HG02884 (cell line): ENCODE measurements around the gene DUSP22.
"Not testable (repeated sequence)": the region's sequence is repeated elsewhere in the genome, so short reads cannot be mapped to it uniquely, and the experiment has no call there.

Source experiments
- ATAC-seq: cut with Tn5 transposase; IDR thresholded peaks from one replicate; pipeline ENCODE4 v1.9.1; 2021; ENCODE audit warnings: mild to moderate bottlenecking, moderate library complexity; ENCODE audit not compliant: unreplicated experiment

Gene DUSP22

GRCh38 chr6:291697-292505 is at the start of gene DUSP22:
Gene DUSP22, plus strand, starts transcription at chr6:292487. Its CDS starts 53 bp downstream, at chr6:292540.
- peak; percentile 29 for ATAC-seq

- ATAC-seq: no peak
Observed at GRCh38 chr6:246352-246751, 45.9 kb upstream of the DUSP22 start.

- ATAC-seq: no peak
Observed at GRCh38 chr6:247351-247750, 44.9 kb upstream of the DUSP22 start.

- ATAC-seq: not testable (repeated sequence)
Observed at GRCh38 chr6:248046-248445, 44.2 kb upstream of the DUSP22 start.

GRCh38 chr6:250676-251075 is 41.6 kb upstream of the DUSP22 start:
- no peak for ATAC-seq

GRCh38 chr6:251920-252319 is 40.4 kb upstream of the DUSP22 start:
- ATAC-seq: peak; percentile 59

GRCh38 chr6:252775-253535 is 39.3 kb upstream of the DUSP22 start:
- no peak for ATAC-seq

GRCh38 chr6:254016-254415 is 38.3 kb upstream of the DUSP22 start:
- no peak for ATAC-seq

- ATAC-seq: no peak
Observed at GRCh38 chr6:255041-255750, 37.1 kb upstream of the DUSP22 start.

GRCh38 chr6:255751-256083 is 36.6 kb upstream of the DUSP22 start:
- no peak for ATAC-seq

GRCh38 chr6:256169-256568 is 36.1 kb upstream of the DUSP22 start:
- no peak for ATAC-seq

GRCh38 chr6:257031-257725 is 35.1 kb upstream of the DUSP22 start:
- ATAC-seq: no peak

GRCh38 chr6:257774-258173 is 34.5 kb upstream of the DUSP22 start:
- ATAC-seq: no peak

- no peak for ATAC-seq
Observed at GRCh38 chr6:259316-259715, 33.0 kb upstream of the DUSP22 start.

GRCh38 chr6:259901-260508 is 32.3 kb upstream of the DUSP22 start:
- ATAC-seq: peak; percentile 82

GRCh38 chr6:264626-265025 is 27.7 kb upstream of the DUSP22 start:
- no peak for ATAC-seq

GRCh38 chr6:268394-268935 is 23.8 kb upstream of the DUSP22 start:
- no peak for ATAC-seq

GRCh38 chr6:273551-274058 is 18.7 kb upstream of the DUSP22 start:
- ATAC-seq: no peak

GRCh38 chr6:277746-278145 is 14.5 kb upstream of the DUSP22 start:
- no peak for ATAC-seq

GRCh38 chr6:278494-278893 is 13.8 kb upstream of the DUSP22 start:
- no peak for ATAC-seq
